Liver (tissue), 9 donors: ENCODE results near the gene LRRK1. TPM values are rescaled to one million over a fixed set of nuclear protein-coding genes. Genes with fewer than 3 reads are reported as not detected.

ENCODE experiments used
- DNase-seq: peaks from one replicate; pipeline ENCODE4 v3.0.0-alpha.2; 2017; ENCODE audit warnings: low spot score
- H3K27ac ChIP-seq, 2 donors: one replicate each; pipeline ENCODE4 v1.7.0; 2013; ENCODE audit warnings: inconsistent platforms in 2 of 2, low read length in 2 of 2, control low read depth in 1 of 2, low read depth in 1 of 2, mild to moderate bottlenecking in 1 of 2
- H3K27me3 ChIP-seq, 4 donors: one replicate each; pipeline versions ENCODE4 v1.6.1 to v1.7.0; 2013; ENCODE audit warnings: low read length in 3 of 4, inconsistent platforms in 1 of 4, mild to moderate bottlenecking in 1 of 4, moderate library complexity in 1 of 4; ENCODE audit not compliant: control insufficient read depth in 4 of 4, insufficient read depth in 4 of 4
- H3K36me3 ChIP-seq, 4 donors: one replicate each; pipeline versions ENCODE4 v1.6.1 to v1.7.0; 2013; ENCODE audit warnings: low read length in 3 of 4, mild to moderate bottlenecking in 3 of 4, low read depth in 1 of 4, moderate library complexity in 1 of 4; ENCODE audit not compliant: control insufficient read depth in 4 of 4, insufficient read depth in 3 of 4
- H3K4me1 ChIP-seq, 4 donors: one replicate each; pipeline versions ENCODE4 v1.6.1 to v1.7.0; 2013; ENCODE audit warnings: low read length in 3 of 4, mild to moderate bottlenecking in 3 of 4, moderate library complexity in 1 of 4; ENCODE audit not compliant: control insufficient read depth in 4 of 4, insufficient read depth in 4 of 4
- H3K4me3 ChIP-seq, 3 donors: one replicate each; pipeline versions ENCODE4 v1.6.1 to v1.7.0; 2013; ENCODE audit warnings: low read length in 3 of 3, control low read depth in 1 of 3, low read depth in 1 of 3, mild to moderate bottlenecking in 1 of 3
- H3K9ac ChIP-seq, 2 donors: one replicate each; pipeline ENCODE4 v1.7.0; 2013; ENCODE audit warnings: low read length in 2 of 2, mild to moderate bottlenecking in 2 of 2, moderate library complexity in 2 of 2, control low read depth in 1 of 2, low read depth in 1 of 2
- H3K9me3 ChIP-seq, 4 donors: one replicate each; pipeline versions ENCODE4 v1.6.1 to v1.7.0; 2013; ENCODE audit warnings: low read length in 3 of 4; ENCODE audit not compliant: control insufficient read depth in 4 of 4
- ATF3 ChIP-seq: IDR thresholded peaks from 2 replicates; pipeline ENCODE4 v1.6.1; 2016; ENCODE audit warnings: antibody characterized with exemption
- CTCF ChIP-seq: fragments of 150-350 bp; IDR thresholded peaks from 2 replicates; pipeline ENCODE4 v1.5.1; 2017; ENCODE audit warnings: improper control_type of control experiment, low read depth, low read length; ENCODE audit not compliant: missing input control
- EGR1 ChIP-seq, 2 donors: IDR thresholded peaks; 2 replicates each; pipeline ENCODE4 v1.6.1; 2016 to 2018; ENCODE audit warnings: antibody characterized with exemption in 2 of 2, low read depth in 2 of 2
- FOXA1 ChIP-seq: IDR thresholded peaks from 2 replicates; pipeline ENCODE4 v1.6.1; 2016; ENCODE audit warnings: antibody characterized with exemption
- FOXA2 ChIP-seq: IDR thresholded peaks from 2 replicates; pipeline ENCODE4 v1.6.1; 2016; ENCODE audit warnings: antibody characterized with exemption
- GABPA ChIP-seq, 2 donors: IDR thresholded peaks in 1 of 2; conservative IDR thresholded peaks in 1 of 2; 2 replicates each; pipeline ENCODE4 v1.6.1; 2016; ENCODE audit warnings: antibody characterized with exemption in 2 of 2, mild to moderate bottlenecking in 1 of 2, moderate library complexity in 1 of 2
- HNF4A ChIP-seq, 2 donors: conservative IDR thresholded peaks; 2 replicates each; pipeline ENCODE4 v1.6.1; 2016; ENCODE audit warnings: antibody characterized with exemption in 2 of 2, mild to moderate bottlenecking in 2 of 2
- HNF4G ChIP-seq: IDR thresholded peaks from 2 replicates; pipeline ENCODE4 v1.6.1; 2016; ENCODE audit warnings: antibody characterized with exemption
- JUND ChIP-seq, 2 donors: IDR thresholded peaks; 2 replicates each; pipeline ENCODE4 v1.6.1; 2016; ENCODE audit warnings: antibody characterized with exemption in 2 of 2
- MAX ChIP-seq: IDR thresholded peaks from 2 replicates; pipeline ENCODE4 v1.6.1; 2016; ENCODE audit warnings: antibody characterized with exemption
- NR2F2 ChIP-seq: IDR thresholded peaks from 2 replicates; pipeline ENCODE4 v1.6.1; 2016; ENCODE audit warnings: antibody characterized with exemption
- RAD21 ChIP-seq, 2 donors: IDR thresholded peaks; 2 replicates each; pipeline ENCODE4 v1.6.1; 2016; ENCODE audit warnings: antibody characterized with exemption in 2 of 2, mild to moderate bottlenecking in 2 of 2
- REST ChIP-seq: IDR thresholded peaks from 2 replicates; pipeline ENCODE4 v1.6.1; 2016; ENCODE audit warnings: antibody characterized with exemption, mild to moderate bottlenecking
- RXRA ChIP-seq, 2 donors: IDR thresholded peaks; 2 replicates each; pipeline ENCODE4 v1.6.1; 2017 to 2018; ENCODE audit warnings: antibody characterized with exemption in 2 of 2, mild to moderate bottlenecking in 1 of 2
- SP1 ChIP-seq: IDR thresholded peaks from 2 replicates; pipeline ENCODE4 v1.6.1; 2018; ENCODE audit warnings: antibody characterized with exemption, mild to moderate bottlenecking
- TAF1 ChIP-seq: conservative IDR thresholded peaks from 2 replicates; pipeline ENCODE4 v1.6.1; 2016; ENCODE audit warnings: antibody characterized with exemption, mild to moderate bottlenecking
- YY1 ChIP-seq: IDR thresholded peaks from 2 replicates; pipeline ENCODE4 v1.6.1; 2016; ENCODE audit warnings: antibody characterized with exemption, mild to moderate bottlenecking
- ZBTB33 ChIP-seq: IDR thresholded peaks from 2 replicates; pipeline ENCODE4 v1.6.1; 2016; ENCODE audit warnings: antibody characterized with exemption
- WGBS: extraction: QIAGEN DNeasy Blood & Tissue Kit; methylation state at CpG from one replicate; pipeline ENCODE4 v1.1.7; 2013; 5-methylcytosine and 5-hydroxymethylcytosine counted together
- polyA plus RNA-seq, 2 donors: library from polyadenylated mRNA; stranded (reverse) in 1 of 2; unstranded in 1 of 2; fragments of 200-250 nt in 1 of 2; fragments of >200 nt in 1 of 2; fragmentation: Nextera tagmentation in 1 of 2; extraction: Ambion mirVana in 1 of 2; gene quantifications; one replicate each; pipeline versions ENCODE4 v1.2.1 to v1.2.3, GENCODE V29; 2013 to 2015
- total RNA-seq, 2 donors: library from RNA; depleted of rRNA; stranded (reverse); fragments of >200 nt; gene quantifications; one replicate each; pipeline ENCODE4 v1.2.3, GENCODE V29; 2014
- donor health status: healthy.
- donor health status: healthy.
- donor health status: healthy.
- donor health status: healthy.
- donor health status: healthy.

The LRRK1 gene
- total and polyA plus RNA-seq, 4 donors, result 1.2 to 4.4 (median 2.7) TPM

- WGBS, result 77% methylated on average over 11 of the region's 11 CpGs
- no peak overlapping the region for H3K9ac ChIP-seq
- no peaks in the 10 kb centered on the region for H3K9me3 ChIP-seq
- no peak overlapping the region for H3K4me3 ChIP-seq
- no peak for DNase-seq
- no peaks in the 10 kb centered on the region for H3K36me3 ChIP-seq
- peaks cover 0 to under 1% (median 0%) of the 10 kb centered on the region in 4 donors for H3K4me1 ChIP-seq
- no peak overlapping the region for H3K27ac ChIP-seq
- TF ChIP-seq REST (no peak), HNF4G (no peak), GABPA (IDR thresholded peaks at IDR 0.05 in 1 of 2, conservative IDR thresholded peaks at IDR 0.05 in 1 of 2) (no peak), EGR1 (IDR thresholded peaks at IDR 0.05; ENCODE audit: low read depth in 2 of 2) (no peak), CTCF (no peak), YY1 (no peak), ZBTB33 (no peak), HNF4A (conservative IDR thresholded peaks at IDR 0.05) (no peak), JUND (IDR thresholded peaks at IDR 0.05) (no peak), RAD21 (IDR thresholded peaks at IDR 0.05) (no peak), FOXA2 (no peak), TAF1 (no peak), FOXA1 (no peak), SP1 (no peak), RXRA (IDR thresholded peaks at IDR 0.05) (no peak), NR2F2 (no peak), ATF3 (no peak), MAX (no peak)
- no peaks in the 10 kb centered on the region for H3K27me3 ChIP-seq
Measured at GRCh38 chr15:101083336-101084045, 164.3 kb downstream of the LRRK1 start.
